ENCODE results near the gene SIAE.

DNA sequence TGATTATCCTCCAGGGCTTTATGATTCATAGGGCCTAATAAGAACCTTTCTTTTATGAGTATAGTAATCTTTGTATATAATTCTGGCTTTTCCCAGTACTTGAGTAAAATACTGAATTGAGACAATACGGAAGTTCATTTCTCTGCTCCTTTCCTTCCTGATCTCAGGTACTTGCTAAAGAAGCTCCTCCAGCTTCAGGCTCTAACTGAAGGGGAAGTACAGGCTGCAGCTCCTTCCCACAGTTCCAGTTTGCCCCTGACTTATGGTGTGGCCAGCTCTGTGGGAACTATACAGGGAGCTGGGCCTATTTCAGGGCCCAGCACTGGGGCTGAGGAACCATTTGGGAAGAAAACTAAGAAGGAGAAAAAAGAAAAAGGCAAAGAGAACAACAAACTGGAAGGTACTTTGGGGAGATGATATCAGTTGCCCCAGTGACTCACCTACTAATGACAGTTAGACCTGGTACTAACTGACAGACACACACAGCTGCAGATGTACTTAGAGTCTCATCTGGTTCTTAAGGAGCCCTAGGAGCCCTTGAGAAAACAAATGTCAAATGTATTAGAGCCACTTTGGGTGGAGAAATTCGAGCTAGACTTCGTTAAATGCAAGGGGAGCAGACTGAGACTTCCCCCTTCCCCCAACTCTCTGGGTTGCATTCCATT, 47.9 kb downstream of the SIAE start:
- TF ChIP-seq CTCF (IDR thresholded peaks at IDR 0.05) = no peak
- TF ChIP-seq POLR2A (IDR thresholded peaks at IDR 0.05) = no peak
- no peak for TF ChIP-seq EP300 (IDR thresholded peaks at IDR 0.05)

Data from stomach (tissue), 4 donors.